ENCODE measurements around the gene FAM83D. TPM values are rescaled to one million over a fixed set of nuclear protein-coding genes. Genes with fewer than 3 reads are reported as not detected.

Gene FAM83D
- polyA plus RNA-seq, 2 of the 4 experiments (the other 2 are of a cell fraction) = 57.1 to 58.3 TPM

DNA sequence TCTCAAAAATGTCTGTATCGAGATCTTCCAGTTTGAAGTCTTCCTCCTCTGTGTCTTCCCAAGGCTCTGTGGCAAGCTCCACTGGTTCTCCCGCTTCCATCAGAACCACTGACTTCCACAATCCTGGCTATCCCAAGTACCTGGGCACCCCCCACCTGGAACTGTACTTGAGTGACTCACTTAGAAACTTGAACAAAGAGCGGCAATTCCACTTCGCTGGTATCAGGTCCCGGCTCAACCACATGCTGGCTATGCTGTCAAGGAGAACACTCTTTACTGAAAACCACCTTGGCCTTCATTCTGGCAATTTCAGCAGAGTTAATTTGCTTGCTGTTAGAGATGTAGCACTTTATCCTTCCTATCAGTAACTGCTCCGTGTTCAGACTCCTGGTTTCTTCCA is 25.9 kb downstream of the FAM83D start:
- Histone ChIP-seq H3K4me1 (no peaks in the 10 kb centered on the region), H3K4me3 (no peak overlapping the region), H3K4me2 (no peak overlapping the region), H3K27ac (no peak overlapping the region), H3K9me3 (no peaks in the 10 kb centered on the region)
- ATAC-seq (no peak), DNase-seq (ENCODE audit: low read depth in 1 of 2, low spot score in 1 of 2) (no peak), FAIRE-seq (no peak)
- CTCF ChIA-PET = interaction anchor here (0.6 to 4.5 kb wide), 3 partner anchors 9 to 25 kb away, joined by 4 to 16 read pairs (median 13); partner anchors contain the start of genes DHX35 and FAM83D
- 94% methylated on average over 6 of the region's 6 CpGs for WGBS (ENCODE audit: missing lambda C conversion rate)
- POLR2A ChIA-PET = interaction anchor here (3.0 kb wide), 1 partner anchor 10 kb away, joined by 10 read pairs; the partner anchor contains the start of gene DHX35
- TF ChIP-seq NFE2L2 (conservative IDR thresholded peaks at IDR 0.05; ENCODE audit: low read length) (no peak), NR3C1 (IDR thresholded peaks at IDR 0.05) (no peak), SREBF2 (IDR thresholded peaks at IDR 0.05) (no peak), TFCP2L1 (CRISPR knock-in tag; IDR thresholded peaks at IDR 0.05) (no peak), HOXA7 (CRISPR knock-in tag; IDR thresholded peaks at IDR 0.05) (no peak), MAZ (IDR thresholded peaks at IDR 0.05; ENCODE audit: borderline replicate concordance, low read depth, low read length) (no peak), CBX2 (IDR thresholded peaks at IDR 0.05; ENCODE audit: borderline replicate concordance, low read depth) (no peak), GATA3 (IDR thresholded peaks at IDR 0.05; ENCODE audit: borderline replicate concordance) (no peak), FOXS1 (CRISPR knock-in tag; IDR thresholded peaks at IDR 0.05) (no peak), JUNB (IDR thresholded peaks at IDR 0.05) (no peak), KDM5A (IDR thresholded peaks at IDR 0.05) (no peak), MYC (IDR thresholded peaks at IDR 0.05; ENCODE audit: borderline replicate concordance, low read length) (no peak), RAD21 (conservative IDR thresholded peaks at IDR 0.05 in 1 of 2, IDR thresholded peaks at IDR 0.05 in 1 of 2) (no peak), ZC3H11A (IDR thresholded peaks at IDR 0.05) (no peak), HOXB13 (CRISPR knock-in tag; IDR thresholded peaks at IDR 0.05; ENCODE audit: low read depth) (no peak), FOSL2 (IDR thresholded peaks at IDR 0.05) (no peak), FOSL2 (CRISPR knock-in tag; IDR thresholded peaks at IDR 0.05) (no peak)
- TF ChIP-seq, protein P1, sequence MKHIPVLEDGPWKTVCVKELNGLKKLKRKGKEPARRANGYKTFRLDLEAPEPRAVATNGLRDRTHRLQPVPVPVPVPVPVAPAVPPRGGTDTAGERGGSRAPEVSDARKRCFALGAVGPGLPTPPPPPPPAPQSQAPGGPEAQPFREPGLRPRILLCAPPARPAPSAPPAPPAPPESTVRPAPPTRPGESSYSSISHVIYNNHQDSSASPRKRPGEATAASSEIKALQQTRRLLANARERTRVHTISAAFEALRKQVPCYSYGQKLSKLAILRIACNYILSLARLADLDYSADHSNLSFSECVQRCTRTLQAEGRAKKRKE (CRISPR knock-in tag; IDR thresholded peaks at IDR 0.05; ENCODE audit: low read depth) = no peak
- TF ChIP-seq, protein P2, sequence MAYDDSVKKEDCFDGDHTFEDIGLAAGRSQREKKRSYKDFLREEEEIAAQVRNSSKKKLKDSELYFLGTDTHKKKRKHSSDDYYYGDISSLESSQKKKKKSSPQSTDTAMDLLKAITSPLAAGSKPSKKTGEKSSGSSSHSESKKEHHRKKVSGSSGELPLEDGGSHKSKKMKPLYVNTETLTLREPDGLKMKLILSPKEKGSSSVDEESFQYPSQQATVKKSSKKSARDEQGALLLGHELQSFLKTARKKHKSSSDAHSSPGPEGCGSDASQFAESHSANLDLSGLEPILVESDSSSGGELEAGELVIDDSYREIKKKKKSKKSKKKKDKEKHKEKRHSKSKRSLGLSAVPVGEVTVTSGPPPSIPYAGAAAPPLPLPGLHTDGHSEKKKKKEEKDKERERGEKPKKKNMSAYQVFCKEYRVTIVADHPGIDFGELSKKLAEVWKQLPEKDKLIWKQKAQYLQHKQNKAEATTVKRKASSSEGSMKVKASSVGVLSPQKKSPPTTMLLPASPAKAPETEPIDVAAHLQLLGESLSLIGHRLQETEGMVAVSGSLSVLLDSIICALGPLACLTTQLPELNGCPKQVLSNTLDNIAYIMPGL (CRISPR knock-in tag; IDR thresholded peaks at IDR 0.05; ENCODE audit: borderline replicate concordance) = no peak

DNA sequence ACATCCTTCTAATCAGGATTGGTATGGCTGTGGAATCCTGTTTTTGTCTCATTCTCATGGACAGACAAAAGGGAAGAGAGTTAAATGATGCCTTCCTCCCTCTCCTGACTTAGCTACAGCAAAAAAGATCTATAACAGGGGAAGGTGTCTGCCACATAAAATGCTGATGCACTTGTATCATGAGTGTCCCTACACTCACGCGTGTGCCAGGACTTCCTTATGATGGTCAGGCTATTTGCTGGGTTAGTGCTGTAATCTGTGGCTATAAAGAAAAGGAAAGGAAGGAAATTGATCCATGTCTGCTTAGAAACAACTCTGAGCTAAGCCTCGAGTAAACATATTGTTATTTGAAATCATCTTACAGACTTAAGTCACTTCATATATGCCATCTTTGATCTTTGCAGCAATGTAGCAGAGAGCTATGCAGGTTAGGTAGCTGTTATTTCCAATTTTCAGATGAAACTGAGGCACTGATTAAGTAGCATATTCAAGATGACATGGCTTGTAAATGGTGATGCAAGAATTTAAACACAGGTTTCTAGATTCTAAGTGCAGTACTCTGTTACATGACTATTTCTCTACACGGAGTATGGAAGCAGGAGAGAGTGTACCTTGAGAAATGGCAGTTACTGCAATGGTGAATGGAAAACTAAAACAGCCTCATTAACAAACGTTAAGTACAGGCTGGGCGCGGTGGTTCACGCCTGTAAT is 27.6 kb downstream of the FAM83D start:
- DNase-seq (ENCODE audit: low read depth in 1 of 2, low spot score in 1 of 2) (no peak), FAIRE-seq (no peak), ATAC-seq (no peak)
- Histone ChIP-seq H3K27ac (no peak overlapping the region), H3K4me1 (no peaks in the 10 kb centered on the region), H3K9me3 (no peaks in the 10 kb centered on the region), H3K4me3 (no peak overlapping the region), H3K4me2 (no peak overlapping the region)
- no peak for TF ChIP-seq JUN (IDR thresholded peaks at IDR 0.05)
- TF ChIP-seq, protein P3, sequence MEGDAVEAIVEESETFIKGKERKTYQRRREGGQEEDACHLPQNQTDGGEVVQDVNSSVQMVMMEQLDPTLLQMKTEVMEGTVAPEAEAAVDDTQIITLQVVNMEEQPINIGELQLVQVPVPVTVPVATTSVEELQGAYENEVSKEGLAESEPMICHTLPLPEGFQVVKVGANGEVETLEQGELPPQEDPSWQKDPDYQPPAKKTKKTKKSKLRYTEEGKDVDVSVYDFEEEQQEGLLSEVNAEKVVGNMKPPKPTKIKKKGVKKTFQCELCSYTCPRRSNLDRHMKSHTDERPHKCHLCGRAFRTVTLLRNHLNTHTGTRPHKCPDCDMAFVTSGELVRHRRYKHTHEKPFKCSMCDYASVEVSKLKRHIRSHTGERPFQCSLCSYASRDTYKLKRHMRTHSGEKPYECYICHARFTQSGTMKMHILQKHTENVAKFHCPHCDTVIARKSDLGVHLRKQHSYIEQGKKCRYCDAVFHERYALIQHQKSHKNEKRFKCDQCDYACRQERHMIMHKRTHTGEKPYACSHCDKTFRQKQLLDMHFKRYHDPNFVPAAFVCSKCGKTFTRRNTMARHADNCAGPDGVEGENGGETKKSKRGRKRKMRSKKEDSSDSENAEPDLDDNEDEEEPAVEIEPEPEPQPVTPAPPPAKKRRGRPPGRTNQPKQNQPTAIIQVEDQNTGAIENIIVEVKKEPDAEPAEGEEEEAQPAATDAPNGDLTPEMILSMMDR (IDR thresholded peaks at IDR 0.05) = no peak
- CTCF ChIA-PET = no interaction called here
- POLR2A ChIA-PET = interaction anchor here (3.0 kb wide), 1 partner anchor 8 kb away, joined by 10 read pairs; the partner anchor contains the start of gene DHX35
- 93% methylated on average over 8 of the region's 8 CpGs for WGBS (ENCODE audit: missing lambda C conversion rate)
